Hematopoietic multipotent progenitor cell (in vitro differentiated cells): ENCODE results near the gene PLEKHN1. TPM values are rescaled to one million over a fixed set of nuclear protein-coding genes. Genes with fewer than 3 reads are reported as not detected.
A peak's percentile ranks its signal among the peaks of the same experiment; 100 is the strongest.
"Not testable (repeated sequence)": the region's sequence is repeated elsewhere in the genome, so short reads cannot be mapped to it uniquely, and the experiment has no call there.

ENCODE experiments used
- DNase-seq, 3 donors: peaks; one replicate each; pipeline ENCODE4 v3.0.0-alpha.2; 2011 to 2015; ENCODE audit warnings: low read depth in 2 of 3, low spot score in 2 of 3
- total RNA-seq: library from RNA; depleted of rRNA; stranded (reverse); fragments of >200 nt; gene quantifications from one replicate; pipeline ENCODE4 v1.2.3, GENCODE V29; 2012

PLEKHN1 gene
- total RNA-seq, 1 donor = 0.54 TPM

- DNase-seq = no peak
These were observed 17.7 kb downstream of the PLEKHN1 start for GRCh38 chr1:983798-984475.

- DNase-seq = no peak
These were observed 18.2 kb downstream of the PLEKHN1 start for GRCh38 chr1:984476-984814.

- no peak for DNase-seq
These were observed 18.8 kb downstream of the PLEKHN1 start for GRCh38 chr1:985126-985525.

- DNase-seq = not testable (repeated sequence)
These were observed 21.8 kb downstream of the PLEKHN1 start for GRCh38 chr1:988061-988460.

- DNase-seq = not testable (repeated sequence)
These were observed 25.0 kb downstream of the PLEKHN1 start for GRCh38 chr1:991275-991674.

- DNase-seq = no peak
These were observed 25.6 kb downstream of the PLEKHN1 start for GRCh38 chr1:991895-992294.

GRCh38 chr1:992362-992761, 26.1 kb downstream of the PLEKHN1 start:
- no peak for DNase-seq

GRCh38 chr1:993379-993995, 27.2 kb downstream of the PLEKHN1 start:
- DNase-seq = no peak

- not testable (repeated sequence) for DNase-seq
These were observed 28.3 kb downstream of the PLEKHN1 start for GRCh38 chr1:994546-994945.

GRCh38 chr1:995665-996633, 29.7 kb downstream of the PLEKHN1 start:
- DNase-seq = peak in 1 of 3 donors; percentile 42

GRCh38 chr1:996851-997712, 30.8 kb downstream of the PLEKHN1 start:
- no peak for DNase-seq

- DNase-seq = no peak
These were observed 31.4 kb downstream of the PLEKHN1 start for GRCh38 chr1:997713-997992.

GRCh38 chr1:997993-998744, 31.9 kb downstream of the PLEKHN1 start:
- DNase-seq = no peak

- DNase-seq = no peak
These were observed 32.4 kb downstream of the PLEKHN1 start for GRCh38 chr1:998745-998994.

GRCh38 chr1:998995-999724, 32.9 kb downstream of the PLEKHN1 start:
- DNase-seq = peak in 1 of 3 donors; percentile 50

- peak in 2 of 3 donors; percentile 67 to 71 for DNase-seq
These were observed 33.6 kb downstream of the PLEKHN1 start, which contains the start of gene HES4 for GRCh38 chr1:999725-1000356. HES4 (minus strand) TSS chr1:1000097; CDS start chr1:999973, 124 bp downstream.

- DNase-seq = peak; percentile 73 to 82 (median 74)
These were observed 34.2 kb downstream of the PLEKHN1 start for GRCh38 chr1:1000357-1001056.

GRCh38 chr1:1001057-1001783, 34.9 kb downstream of the PLEKHN1 start:
- DNase-seq = no peak
